OCI-LY1 (cell line): ENCODE data around the gene JCAD.

ENCODE experiments used
- EZH2 ChIP-seq: fragments of 200-600 bp; sonication (generic), shearing (Covaris generic); IDR thresholded peaks from 2 replicates; pipeline ENCODE4 v1.8.0; 2017; ENCODE audit warnings: borderline replicate concordance, mixed run types, mild to moderate bottlenecking, antibody characterized with exemption, low read length, moderate library complexity, mixed read lengths
- TF ChIP-seq, protein P1 (sequence below): fragments of 200-600 bp; sonication (generic), shearing (Covaris generic); IDR thresholded peaks from 2 replicates; pipeline ENCODE4 v1.5.1; 2017; ENCODE audit warnings: mild to moderate bottlenecking, antibody characterized with exemption, low read length, moderate library complexity, mixed read lengths

DNA sequence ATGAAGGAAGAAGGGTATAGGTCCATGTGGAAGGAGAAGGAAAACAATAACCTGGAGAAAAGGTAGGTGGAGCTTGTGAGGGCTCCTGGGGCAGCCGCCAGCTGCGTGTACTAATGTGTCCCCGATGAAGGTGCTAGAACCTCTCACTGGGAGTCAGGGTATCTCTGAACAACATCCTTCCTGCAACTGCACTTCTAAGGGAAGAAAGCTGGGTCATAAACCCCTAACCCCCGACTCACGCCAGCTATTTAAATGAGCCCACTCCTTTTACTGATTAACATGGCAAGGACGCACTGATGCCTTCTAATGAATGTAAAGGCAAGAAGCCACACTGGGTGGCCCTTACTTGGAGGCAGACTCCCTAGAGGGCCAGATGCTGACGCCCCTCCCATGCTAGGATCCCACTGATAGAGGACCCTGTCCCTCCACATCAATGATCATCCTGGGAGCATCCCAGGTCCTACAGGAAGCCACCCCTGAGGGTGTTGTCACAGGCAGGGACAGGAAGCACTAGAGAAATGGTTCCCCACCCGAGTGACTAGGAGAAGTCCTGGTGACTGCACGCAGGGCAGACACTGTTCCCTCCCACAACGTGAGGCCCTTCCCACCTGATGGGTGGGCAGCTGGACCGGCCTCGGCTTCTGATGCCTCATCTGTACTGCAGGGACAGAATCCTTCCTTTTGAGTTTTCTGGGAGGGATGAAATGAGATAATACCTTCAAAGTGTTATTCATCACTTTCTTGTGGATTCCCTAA, 20.4 kb downstream of the JCAD start:
- TF ChIP-seq, protein P1, sequence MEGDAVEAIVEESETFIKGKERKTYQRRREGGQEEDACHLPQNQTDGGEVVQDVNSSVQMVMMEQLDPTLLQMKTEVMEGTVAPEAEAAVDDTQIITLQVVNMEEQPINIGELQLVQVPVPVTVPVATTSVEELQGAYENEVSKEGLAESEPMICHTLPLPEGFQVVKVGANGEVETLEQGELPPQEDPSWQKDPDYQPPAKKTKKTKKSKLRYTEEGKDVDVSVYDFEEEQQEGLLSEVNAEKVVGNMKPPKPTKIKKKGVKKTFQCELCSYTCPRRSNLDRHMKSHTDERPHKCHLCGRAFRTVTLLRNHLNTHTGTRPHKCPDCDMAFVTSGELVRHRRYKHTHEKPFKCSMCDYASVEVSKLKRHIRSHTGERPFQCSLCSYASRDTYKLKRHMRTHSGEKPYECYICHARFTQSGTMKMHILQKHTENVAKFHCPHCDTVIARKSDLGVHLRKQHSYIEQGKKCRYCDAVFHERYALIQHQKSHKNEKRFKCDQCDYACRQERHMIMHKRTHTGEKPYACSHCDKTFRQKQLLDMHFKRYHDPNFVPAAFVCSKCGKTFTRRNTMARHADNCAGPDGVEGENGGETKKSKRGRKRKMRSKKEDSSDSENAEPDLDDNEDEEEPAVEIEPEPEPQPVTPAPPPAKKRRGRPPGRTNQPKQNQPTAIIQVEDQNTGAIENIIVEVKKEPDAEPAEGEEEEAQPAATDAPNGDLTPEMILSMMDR = no peak
- TF ChIP-seq EZH2 = no peak
